GM12892 (cell line): ENCODE data around the gene HSDL2.

Source experiments
- POLR2A ChIP-seq: IDR thresholded peaks from 2 replicates; pipeline ENCODE4 v1.6.1; 2011; ENCODE audit warnings: low read depth, low read length, control low read depth
- TAF1 ChIP-seq: IDR thresholded peaks from 2 replicates; pipeline ENCODE4 v1.6.1; 2011; ENCODE audit warnings: low read depth, mild to moderate bottlenecking, control low read depth, low read length, borderline replicate concordance

- no peak for TF ChIP-seq POLR2A
- TF ChIP-seq TAF1, result no peak
Observed at GRCh38 chr9:112472996-112473395, 93.1 kb downstream of the HSDL2 start.
